Measurements from ENCODE around the gene PCMTD2. TPM values are rescaled to one million over a fixed set of nuclear protein-coding genes. Genes with fewer than 3 reads are reported as not detected.

The PCMTD2 gene
- total RNA-seq, 6 experiments from 2014 or later, result 15.7 to 21.9 (median 18.1) TPM

GRCh38 chr20:64253443-64253842 is 2.1 kb upstream of the PCMTD2 start:
- Mint-ChIP-seq H3K27ac (no peak overlapping the region), H3K27me3 (ENCODE audit: insufficient read depth) (peaks cover 27% of the 10 kb centered on the region), H3K4me1 (ENCODE audit: low read depth) (peaks cover 27% of the 10 kb centered on the region), H3K4me3 (no peak overlapping the region), H3K36me3 (ENCODE audit: low read depth) (no peaks in the 10 kb centered on the region), H3K9me3 (no peaks in the 10 kb centered on the region)
- TF ChIP-seq, protein P1, sequence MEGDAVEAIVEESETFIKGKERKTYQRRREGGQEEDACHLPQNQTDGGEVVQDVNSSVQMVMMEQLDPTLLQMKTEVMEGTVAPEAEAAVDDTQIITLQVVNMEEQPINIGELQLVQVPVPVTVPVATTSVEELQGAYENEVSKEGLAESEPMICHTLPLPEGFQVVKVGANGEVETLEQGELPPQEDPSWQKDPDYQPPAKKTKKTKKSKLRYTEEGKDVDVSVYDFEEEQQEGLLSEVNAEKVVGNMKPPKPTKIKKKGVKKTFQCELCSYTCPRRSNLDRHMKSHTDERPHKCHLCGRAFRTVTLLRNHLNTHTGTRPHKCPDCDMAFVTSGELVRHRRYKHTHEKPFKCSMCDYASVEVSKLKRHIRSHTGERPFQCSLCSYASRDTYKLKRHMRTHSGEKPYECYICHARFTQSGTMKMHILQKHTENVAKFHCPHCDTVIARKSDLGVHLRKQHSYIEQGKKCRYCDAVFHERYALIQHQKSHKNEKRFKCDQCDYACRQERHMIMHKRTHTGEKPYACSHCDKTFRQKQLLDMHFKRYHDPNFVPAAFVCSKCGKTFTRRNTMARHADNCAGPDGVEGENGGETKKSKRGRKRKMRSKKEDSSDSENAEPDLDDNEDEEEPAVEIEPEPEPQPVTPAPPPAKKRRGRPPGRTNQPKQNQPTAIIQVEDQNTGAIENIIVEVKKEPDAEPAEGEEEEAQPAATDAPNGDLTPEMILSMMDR (IDR thresholded peaks at IDR 0.05), result no peak
- DNase-seq, result no peak

DNA sequence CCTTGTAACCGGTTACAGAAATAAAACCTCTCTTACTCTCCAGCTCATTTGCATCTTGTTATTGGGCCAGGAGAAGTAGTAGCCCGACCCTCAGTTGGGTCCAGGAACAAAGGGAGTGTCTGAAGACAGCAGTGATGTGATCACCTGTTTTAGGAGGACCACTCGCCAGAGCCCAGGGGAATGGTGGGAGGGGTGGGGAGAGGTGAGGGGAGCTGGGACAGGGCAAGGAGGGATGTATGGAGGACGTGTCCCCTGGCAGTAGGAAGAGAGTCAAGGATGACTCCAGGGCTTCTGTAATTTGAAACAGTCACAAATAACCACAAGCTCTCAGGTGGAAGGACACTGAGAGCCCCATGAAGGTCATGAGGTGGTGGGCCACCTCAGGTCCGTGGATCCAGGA is 1.4 kb upstream of the PCMTD2 start:
- H3K36me3 Mint-ChIP-seq (ENCODE audit: low read depth), result no peaks in the 10 kb centered on the region
- peaks cover 23% of the 10 kb centered on the region for H3K27me3 Mint-ChIP-seq (ENCODE audit: insufficient read depth)
- no peaks in the 10 kb centered on the region for H3K9me3 Mint-ChIP-seq
- no peak for DNase-seq
- H3K27ac Mint-ChIP-seq, result no peak overlapping the region
- H3K4me3 Mint-ChIP-seq, result peak overlapping the region; percentile 69
- TF ChIP-seq, protein P1 (IDR thresholded peaks at IDR 0.05), result no peak
- peaks cover 33% of the 10 kb centered on the region for H3K4me1 Mint-ChIP-seq (ENCODE audit: low read depth)

DNA sequence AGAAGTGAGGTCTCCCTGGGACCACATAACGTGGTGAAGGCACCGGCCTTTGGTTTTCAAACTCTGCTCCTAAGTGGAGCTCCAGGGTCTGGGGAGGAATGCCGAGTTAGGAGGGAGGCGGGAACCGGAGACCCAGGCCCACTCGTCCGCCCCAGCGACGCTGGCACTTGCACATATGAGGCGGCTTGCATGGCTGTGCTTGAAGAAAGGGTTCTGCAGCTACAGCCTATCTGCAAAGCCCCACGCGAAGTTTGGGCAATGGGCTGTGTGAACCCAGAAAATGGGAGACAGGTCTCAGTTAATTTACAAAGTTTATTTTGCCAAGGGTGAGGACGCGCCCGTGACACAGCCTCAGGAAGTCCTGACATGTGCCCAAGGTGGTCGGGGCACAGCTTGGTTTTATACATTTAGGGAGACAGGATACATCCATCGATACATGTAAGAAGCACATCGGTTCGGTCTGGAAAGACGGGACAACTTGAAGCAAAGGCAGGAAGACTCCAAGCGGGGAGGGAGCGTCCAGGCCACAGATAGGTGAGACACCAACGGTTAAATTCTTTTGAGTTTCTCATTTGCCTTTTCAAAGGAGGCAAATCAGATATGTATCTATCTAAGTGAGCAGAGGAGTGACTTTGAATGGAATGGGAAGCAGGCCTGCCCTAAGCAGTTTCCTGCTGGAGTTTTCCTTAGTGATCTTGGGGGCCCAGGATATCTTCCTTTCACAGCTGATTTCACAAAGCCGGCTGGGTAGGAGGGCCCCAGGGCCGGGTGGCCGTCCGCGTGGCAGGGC is 782 bp upstream of the PCMTD2 start:
- H3K9me3 Mint-ChIP-seq, result no peaks in the 10 kb centered on the region

GRCh38 chr20:64256282-64256935 is 861 bp downstream of the PCMTD2 start:
- no peak for DNase-seq
- Mint-ChIP-seq H3K9me3 (no peaks in the 10 kb centered on the region), H3K4me1 (ENCODE audit: low read depth) (peaks cover 51% of the 10 kb centered on the region), H3K36me3 (ENCODE audit: low read depth) (no peaks in the 10 kb centered on the region), H3K27me3 (ENCODE audit: insufficient read depth) (peaks cover 7% of the 10 kb centered on the region), H3K4me3 (peak overlapping the region; percentile 91), H3K27ac (peak overlapping the region; percentile 76)
- TF ChIP-seq, protein P1 (IDR thresholded peaks at IDR 0.05), result no peak

More for the DNA sequence above, 782 bp upstream of the PCMTD2 start:
- Mint-ChIP-seq H3K36me3 (ENCODE audit: low read depth) (no peaks in the 10 kb centered on the region), H3K27ac (peak overlapping the region; percentile 29), H3K4me3 (peak overlapping the region; percentile 69), H3K27me3 (ENCODE audit: insufficient read depth) (peaks cover 17% of the 10 kb centered on the region), H3K4me1 (ENCODE audit: low read depth) (peaks cover 34% of the 10 kb centered on the region)
- no peak for DNase-seq
- TF ChIP-seq, protein P1 (IDR thresholded peaks at IDR 0.05), result no peak

DNA sequence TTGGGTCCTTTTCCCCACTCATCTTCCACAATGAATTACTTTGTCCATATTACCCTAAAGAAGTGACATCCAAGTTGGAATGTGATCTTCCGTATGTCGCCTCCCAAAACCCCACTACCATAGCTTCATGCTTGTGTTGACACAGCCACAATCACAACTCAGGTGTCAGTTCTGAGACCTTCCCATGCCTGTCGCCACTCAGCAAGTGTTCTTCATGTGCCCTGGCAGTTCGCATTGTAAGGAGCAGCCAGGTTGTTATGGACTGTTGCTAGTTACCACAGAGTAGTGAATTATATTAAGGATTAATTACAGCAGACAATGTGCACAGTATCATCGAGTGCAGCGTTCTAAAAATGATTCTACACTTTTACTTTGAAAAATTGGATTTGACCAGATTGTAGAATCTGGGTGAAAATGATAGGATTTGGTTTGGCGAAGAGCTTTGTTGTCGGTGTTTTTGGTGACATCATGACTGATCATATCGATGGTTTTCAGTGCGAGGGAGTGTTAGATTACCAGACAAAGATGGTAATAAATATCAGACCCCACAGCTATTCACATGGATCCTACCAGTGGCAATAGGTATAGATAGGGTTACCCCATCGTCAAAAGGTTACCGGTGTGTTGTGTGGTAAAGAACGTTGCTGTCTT is 1.7 kb downstream of the PCMTD2 start:
- no peaks in the 10 kb centered on the region for H3K9me3 Mint-ChIP-seq
- peaks cover 7% of the 10 kb centered on the region for H3K27me3 Mint-ChIP-seq (ENCODE audit: insufficient read depth)
- peak overlapping the region; percentile 23; the same call in 1 of the 2 replicates for H3K27ac Mint-ChIP-seq
- peaks cover 54% of the 10 kb centered on the region for H3K4me1 Mint-ChIP-seq (ENCODE audit: low read depth)
- DNase-seq, result no peak
- TF ChIP-seq, protein P1 (IDR thresholded peaks at IDR 0.05), result no peak
- H3K4me3 Mint-ChIP-seq, result peak overlapping the region; percentile 91
- H3K36me3 Mint-ChIP-seq (ENCODE audit: low read depth), result no peaks in the 10 kb centered on the region

All from HFFc6 (cell line).